ENCODE results near the gene NSUN6. TPM values are rescaled to one million over a fixed set of nuclear protein-coding genes. Genes with fewer than 3 reads are reported as not detected.

Gene NSUN6
- total RNA-seq (2022; extraction: Qiagen RNA extraction; ENCODE audit: low read depth) = 3.1 to 5.2 TPM (median 4.6 TPM) in 5 replicates

GRCh38 chr10:18651324-18652007 lies at the start of gene NSUN6:
TSS of gene NSUN6 (minus strand) at chr10:18651587. CDS start at chr10:18651203, 384 bp downstream.

GRCh38 chr10:18659125-18659818 lies 7.9 kb upstream of the NSUN6 start, which contains the start of gene ARL5B:
TSS of gene ARL5B (plus strand) at chr10:18659431. CDS start at chr10:18659638, 207 bp downstream.

Other genes with a start within 250 kb of the NSUN6 start
- gene ARL5B, start 7.8 kb upstream of the NSUN6 start, total RNA-seq (2022; extraction: Qiagen RNA extraction; ENCODE audit: low read depth) = 5.7 to 9.4 TPM (median 8.2 TPM) in 5 replicates

Measured in A549 treated with GW870086 at 1 μM for 4 hours (cell line).